HG03103 (cell line): ENCODE measurements around the gene KCNK5.

Source experiments
- ATAC-seq: cut with Tn5 transposase; IDR thresholded peaks from one replicate; pipeline ENCODE4 v1.9.1; 2021; ENCODE audit warnings: low read depth; ENCODE audit not compliant: unreplicated experiment

The KCNK5 gene

DNA sequence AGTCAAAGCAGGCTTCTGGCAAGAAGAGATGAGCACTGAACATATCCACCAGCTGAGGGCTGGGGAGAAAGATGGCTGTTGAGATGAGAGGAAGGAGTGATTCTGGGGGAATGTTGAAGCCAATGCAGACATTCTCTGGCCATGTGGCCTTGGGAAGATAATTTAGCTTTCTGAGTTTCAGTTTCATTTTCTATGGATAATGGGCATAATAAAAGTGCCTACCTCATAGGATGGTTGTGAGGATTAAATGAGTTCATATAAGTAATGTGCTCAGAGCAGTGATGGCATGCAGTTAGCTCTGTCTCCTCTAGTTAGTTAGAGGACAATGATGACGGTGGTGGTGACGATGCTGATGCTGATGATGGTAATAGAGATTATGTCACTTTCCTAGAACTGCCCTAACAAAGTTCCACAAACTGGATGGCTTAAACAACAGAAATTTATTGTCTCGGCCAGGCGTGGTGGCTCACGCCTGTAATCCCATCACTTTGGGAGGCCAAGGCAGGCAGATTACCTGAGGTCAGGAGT, 18.5 kb upstream of the KCNK5 start:
- ATAC-seq: no peak

DNA sequence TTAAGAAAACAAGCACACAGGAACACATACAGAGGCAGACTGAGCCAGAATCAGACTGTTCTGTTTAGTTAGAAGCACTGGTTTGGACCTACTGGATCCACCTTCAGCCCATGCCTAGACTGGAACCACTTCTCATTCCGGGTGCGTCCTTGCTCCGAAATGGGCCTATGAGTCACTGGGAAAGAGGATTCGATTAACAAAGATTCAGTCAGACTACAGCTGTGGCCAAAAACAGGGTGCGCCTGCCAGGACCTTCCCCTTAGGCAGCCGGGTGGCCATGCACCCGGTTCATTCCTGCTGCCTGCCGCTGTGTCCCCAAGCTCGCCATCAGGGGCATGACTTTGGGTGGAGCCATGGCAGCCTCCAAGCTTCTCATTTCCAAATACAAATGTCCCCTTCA, 14.5 kb upstream of the KCNK5 start:
- no peak for ATAC-seq

DNA sequence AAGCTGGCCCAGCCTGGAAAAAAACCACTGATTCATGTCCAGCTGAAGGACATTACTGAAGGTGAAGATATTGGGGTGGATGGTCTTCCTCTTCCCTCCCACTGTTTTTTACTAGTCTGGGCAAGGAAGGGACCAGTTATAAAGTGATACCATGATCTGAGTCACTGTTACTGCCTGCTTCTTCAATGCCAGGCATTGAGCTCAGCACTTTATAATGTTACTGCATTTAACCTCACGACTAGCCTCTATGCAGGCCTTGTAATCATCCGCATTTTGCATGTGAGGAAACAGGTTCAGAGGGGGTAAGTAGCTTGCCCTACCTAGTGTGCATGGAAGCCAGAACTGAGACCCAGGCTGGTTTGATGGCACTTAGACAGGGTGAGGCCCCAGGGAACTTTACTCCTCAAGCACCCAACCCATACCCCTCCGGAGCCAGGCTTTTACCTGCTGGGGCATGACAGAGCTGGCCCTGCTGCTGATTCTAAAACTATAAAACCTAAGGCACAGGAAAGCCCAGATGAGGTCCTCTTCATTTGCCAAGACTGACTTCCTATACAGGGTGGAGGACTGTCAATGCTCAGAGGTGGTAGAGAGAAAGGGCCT, 11.0 kb upstream of the KCNK5 start:
- no peak for ATAC-seq

DNA sequence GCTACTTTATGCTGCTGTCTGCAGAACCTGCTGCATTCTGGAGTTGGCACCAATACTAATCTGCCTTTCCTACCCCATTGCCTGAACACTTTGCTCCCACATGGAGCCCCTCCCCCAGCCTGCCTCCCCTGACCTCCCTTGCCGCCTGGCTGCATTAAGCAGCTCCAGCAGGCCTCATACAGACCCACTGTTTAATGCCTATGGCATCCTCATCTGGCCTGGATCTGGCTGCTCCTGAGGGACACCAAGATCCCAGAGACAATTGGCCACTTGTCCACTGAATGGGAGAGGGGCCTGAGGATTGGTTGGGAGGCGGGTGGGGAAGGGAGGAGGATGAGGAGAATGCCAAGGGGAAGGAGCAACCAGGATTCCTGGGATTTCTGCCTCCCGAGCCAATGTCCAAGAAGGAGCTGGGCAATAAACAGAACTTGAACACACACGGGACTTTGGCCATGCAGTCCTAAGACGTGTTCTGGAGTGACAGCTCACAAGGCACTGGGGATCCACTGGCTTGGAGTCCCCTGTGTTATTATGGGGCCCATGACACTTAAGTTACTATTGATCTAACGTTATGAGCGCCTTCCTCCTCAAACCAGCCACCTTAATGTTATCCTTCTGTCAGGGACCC, 10.4 kb upstream of the KCNK5 start:
- ATAC-seq: no peak

DNA sequence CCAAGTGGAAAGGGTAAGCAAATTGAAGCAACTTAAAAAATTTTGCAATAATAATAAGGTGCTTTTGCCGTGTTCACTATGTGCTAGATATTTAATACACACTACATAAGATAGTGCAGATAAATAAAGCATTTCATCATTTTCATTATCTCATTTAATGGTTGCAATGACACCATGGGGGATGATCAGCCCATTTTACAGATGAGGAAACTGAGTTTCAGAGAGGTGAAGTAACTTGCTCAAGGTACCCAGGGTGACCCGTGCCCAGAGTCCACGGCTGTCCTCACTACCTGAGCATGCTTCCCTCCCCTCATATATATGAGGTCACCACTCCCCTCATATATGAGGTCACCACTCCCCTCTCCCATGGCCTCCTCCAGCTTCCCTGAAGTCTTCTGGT, 7.5 kb upstream of the KCNK5 start:
- ATAC-seq: no peak

DNA sequence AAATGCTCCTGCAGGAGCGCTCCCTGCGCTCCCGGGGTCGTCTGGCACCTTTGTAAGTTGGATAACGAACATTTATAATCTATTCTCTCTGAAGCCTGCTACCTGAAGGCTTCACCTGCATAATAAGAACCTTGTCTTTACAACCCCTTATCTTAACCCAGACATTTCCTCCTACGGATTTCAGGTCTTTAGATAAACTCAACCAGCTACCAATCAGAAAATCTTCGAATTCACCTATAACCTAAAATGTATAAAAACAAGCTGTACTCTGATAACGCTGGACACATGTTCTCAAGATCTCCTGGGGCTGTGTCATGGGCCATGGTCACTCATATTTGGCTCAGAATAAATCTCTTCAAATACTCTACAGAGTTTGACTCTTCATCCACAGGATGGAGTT, 4.1 kb upstream of the KCNK5 start:
- no peak for ATAC-seq

DNA sequence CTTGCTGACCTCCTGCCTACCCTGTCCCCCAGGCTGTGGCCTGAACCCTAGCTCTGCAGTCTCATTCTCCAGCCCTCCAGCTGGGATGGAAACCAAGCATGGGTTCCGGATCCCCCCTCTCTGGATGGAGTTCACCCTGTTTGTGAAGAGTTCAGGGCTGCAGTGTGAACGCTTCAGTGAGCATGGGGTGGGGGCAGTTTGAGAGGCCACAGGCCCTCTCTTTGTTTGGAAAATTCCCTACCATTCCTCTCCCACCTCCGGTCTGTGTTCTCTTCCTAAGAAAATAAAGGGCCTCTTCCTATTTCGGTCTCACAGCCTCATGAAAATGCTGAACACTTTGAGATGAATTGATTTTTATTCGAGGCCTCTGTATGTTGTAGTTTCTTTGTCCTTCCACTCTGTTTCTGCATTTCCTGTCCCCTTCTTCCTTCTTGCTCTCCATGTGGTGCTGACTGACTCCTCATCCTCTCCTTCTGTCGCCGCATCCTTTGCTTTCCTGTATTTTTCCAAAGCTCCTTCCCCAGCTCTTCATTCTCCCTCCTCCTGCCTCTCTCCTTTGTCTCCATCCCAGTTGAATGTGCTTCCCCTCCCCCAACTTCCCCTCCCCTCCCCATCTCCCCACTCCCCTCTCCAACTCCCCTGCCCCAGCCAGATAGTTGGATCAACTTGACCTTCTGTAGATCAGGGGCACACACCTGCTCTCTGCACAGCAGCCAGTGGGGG, 2.4 kb upstream of the KCNK5 start:
- ATAC-seq: no peak

DNA sequence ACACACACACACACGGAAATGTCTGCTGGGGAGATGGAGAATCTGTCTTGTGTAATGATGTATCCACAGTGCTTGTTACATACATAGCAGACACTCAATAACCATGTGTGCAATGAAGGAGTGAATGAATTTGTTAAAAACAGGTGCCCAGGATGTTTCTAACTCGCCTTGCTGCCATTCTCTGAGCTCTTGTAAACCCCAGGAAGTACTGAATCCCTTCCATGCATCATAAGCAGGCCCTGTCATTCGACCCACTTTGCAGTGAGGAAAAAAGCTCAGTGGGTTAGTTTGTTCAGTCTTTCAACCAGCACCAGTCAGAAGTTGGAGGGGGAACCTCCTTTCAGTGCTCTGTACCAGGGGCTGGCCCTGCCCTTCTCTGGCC, 1.4 kb upstream of the KCNK5 start:
- no peak for ATAC-seq

DNA sequence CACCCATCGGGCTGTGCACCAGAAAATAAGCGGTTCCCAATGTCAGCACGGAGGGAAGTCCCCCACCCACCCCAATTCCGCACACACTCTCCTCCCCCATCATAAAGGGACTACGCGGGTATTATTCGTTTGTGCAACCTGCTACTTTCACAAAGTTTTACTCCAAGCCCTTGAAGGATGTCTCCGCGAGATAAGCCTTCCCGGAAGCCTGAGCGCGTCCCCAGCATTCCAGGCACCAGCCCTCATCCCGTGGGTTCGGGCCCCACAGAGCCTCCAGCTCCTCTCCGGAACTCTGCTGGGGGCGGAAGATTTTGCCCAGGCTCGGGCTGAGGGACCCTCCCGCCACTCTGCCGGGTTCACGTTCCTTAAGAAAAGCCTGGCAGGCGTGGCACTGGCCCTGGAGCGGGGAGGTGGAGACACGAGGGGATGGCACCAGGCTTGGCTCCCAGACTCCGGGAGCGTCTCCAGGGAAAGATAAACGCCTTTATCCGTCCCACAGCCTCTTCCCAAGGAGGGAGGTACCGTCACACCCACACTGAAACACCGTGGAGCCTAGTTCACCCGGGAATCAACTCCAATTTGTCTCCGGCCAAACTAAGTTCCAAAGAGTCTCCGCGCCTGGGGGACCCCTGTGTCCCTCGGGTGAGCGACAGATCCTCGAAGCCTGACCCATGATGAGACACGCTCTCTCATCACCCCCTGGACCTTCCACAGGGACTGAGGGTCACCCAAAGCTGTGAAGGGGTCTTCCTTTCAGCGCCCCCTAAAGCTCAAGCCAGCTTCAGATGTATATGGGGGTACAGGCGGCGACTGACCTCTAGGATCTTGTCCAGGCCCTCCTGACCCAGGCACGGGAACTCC, 934 bp downstream of the KCNK5 start:
- ATAC-seq: no peak

DNA sequence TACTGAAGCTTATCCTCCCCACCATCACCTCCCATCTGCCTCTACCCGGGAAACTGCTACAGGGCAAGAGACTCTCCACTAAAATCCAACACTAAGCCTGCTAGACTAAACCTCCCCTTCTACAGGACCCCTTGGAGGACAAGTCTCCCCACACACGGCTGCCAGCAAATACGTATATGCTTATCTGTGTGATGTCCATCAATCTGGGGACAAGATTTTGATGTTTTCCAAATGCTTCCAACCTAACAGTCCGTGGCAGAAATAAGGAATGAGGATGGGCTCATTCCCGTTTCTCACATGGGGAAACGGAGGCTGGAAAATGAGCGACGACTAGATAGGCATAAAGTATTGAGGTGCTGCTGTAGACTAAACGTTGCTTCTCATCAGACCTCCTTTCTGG, 1.8 kb downstream of the KCNK5 start:
- no peak for ATAC-seq

DNA sequence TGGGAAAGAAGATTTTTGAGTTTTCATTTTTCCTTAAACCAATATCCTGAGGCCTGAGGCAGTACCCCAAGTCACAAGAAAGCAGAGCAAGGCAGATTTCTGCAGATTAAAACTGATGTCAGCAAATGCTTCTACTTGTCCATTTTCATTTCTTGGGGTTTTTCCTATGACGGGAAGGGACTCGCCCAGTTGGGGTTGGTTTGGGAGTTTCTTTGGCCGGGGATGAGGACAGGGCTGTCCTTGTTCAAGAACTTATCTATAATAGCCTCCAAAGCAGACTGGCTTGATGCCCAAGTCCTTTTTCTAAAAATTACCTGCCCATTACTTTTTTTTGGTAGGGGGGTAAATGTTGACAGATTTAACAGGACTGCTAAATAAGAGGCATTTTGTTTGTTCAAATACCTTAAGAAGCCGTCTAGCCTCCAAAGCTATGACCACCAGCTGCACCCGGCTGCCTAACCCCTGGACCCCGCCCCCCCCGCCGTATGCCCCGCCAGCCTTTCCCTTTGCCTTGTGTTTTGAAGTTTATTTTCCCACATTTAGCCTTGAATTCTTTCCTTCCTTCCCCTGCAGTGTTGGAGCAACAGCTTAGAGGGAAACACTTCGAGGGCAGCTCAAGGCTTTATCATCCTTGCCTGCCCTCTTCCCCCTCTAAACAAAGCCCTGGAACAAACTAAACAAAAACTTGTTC, 2.5 kb downstream of the KCNK5 start:
- no peak for ATAC-seq

DNA sequence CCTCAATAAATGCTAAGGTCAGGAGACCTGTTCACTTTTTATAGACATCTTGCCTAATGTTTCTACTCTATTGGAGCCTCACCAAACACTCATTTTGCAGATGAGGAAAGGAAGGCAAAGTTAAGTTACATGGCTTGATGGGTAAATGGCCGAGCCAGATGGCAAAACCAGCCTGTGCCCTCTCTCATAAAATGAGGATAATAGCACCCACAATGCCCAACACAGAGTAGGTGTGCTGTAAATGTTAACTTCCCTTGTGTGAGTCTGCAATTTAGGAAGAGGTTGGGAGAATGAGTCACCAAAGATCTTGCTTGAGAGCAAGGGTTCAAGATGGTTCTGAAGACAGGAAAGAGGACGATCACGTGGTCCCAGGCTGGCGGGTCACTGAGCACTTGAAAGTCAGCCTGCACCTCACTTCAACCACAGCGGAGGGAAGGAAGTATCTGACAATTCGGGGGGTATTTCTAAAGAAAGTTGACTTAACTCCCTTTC, 3.3 kb downstream of the KCNK5 start:
- ATAC-seq: no peak

DNA sequence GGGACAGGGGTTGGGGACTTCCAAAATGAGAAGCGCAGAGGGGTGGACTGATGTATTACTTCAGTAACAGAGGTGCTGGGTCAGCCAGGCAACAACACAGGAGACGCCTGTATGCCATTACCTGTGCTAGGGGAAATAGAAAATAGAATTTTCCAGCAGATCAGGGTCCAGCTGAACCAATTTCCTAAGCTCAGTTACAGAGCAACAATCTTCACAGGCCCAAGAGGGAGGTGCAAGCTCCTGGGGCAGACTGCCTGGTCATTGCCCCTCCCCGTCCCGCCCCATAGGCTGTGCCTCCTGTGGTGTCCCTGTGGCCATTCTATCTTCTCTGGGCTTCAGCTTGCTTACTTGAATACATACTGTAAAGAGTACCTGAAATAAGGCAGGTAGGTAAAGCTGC, 3.7 kb downstream of the KCNK5 start:
- no peak for ATAC-seq

DNA sequence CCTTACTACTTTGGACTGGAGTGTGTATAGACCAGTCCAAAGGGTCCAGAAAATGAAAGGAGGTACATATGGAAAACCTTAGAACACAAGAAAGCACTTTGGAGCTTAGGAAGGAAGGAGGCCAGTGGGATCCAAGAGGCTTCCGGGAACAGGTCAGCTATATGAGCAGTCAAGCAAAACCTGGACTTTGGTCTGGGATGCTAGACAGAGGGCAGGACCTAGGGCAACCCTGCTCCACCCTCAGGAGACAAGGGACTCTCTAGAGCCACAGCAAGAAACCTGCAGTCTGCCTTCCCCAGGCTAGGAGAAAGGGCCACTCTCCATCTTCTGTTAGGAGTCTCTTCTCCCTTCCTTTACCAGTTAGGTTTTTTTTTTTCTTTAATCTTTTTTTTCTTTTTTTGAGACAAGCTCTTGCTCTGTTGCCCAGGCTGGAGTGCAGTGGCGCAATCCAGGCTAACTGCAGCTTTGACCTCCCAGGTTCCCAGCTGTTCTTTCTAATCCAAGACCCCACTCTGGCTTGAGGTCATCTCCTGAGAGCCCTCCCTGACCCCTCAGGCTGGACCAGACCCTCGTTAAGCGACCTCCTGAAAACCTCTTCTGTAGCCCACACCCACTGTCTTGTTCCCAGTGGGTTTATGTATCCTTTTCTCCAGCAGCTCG, 4.6 kb downstream of the KCNK5 start:
- no peak for ATAC-seq

DNA sequence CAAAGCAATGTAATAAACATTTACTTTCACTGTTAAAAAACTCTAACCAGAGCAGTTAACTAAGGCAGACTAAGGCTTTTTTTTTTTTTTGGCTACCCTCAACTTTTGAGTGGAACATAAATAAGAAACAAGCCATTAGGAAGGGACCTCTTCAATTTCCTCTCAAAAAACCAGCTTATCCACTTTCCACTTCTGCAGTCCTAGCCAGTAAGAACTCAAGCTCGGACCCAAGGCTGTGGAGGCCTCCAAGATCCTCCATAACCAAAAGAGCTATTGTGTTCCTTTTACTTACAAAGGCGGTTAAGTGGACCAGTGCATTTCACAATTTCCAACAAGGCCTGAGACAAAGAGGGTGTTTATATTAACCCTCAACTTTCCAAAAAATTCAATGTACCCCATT, 5.3 kb downstream of the KCNK5 start:
- no peak for ATAC-seq

DNA sequence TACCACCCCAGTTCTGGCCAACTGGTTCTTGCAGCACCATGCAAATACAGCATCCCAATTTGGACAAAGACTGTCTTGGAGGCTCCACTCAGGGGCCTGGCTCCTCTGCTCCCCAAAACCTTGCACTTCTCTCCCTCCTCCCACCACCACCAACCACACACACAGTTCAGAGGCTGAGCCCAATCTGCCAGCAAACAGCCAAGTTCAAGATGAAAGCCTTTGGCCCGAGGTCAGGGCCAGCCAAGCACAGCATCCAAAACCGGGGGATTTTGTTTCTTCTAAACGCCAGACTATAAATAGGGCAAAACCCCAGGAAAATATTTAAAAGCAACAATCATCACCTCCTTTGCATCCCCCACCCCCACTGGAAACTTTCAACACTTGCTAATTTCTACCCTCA, 5.7 kb downstream of the KCNK5 start:
- ATAC-seq: no peak

DNA sequence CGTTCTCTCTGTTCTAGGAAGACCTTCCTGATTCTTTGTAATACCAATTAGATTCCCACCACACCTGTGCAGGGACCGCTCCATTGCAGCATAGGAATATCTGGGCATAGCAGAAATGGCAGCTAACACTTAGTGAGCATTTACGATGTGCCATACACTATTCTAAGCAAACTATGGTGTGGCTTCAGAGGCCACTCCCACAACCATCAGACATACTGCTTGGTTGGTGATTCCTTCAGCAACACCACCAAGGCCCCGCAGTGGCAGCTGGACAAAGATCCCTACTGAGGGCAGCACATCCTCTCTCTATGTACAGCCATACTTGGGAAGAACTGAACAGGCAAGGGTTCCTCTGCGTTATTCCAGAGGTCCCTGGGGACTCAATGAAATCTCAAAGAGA, 6.2 kb downstream of the KCNK5 start:
- ATAC-seq: no peak

DNA sequence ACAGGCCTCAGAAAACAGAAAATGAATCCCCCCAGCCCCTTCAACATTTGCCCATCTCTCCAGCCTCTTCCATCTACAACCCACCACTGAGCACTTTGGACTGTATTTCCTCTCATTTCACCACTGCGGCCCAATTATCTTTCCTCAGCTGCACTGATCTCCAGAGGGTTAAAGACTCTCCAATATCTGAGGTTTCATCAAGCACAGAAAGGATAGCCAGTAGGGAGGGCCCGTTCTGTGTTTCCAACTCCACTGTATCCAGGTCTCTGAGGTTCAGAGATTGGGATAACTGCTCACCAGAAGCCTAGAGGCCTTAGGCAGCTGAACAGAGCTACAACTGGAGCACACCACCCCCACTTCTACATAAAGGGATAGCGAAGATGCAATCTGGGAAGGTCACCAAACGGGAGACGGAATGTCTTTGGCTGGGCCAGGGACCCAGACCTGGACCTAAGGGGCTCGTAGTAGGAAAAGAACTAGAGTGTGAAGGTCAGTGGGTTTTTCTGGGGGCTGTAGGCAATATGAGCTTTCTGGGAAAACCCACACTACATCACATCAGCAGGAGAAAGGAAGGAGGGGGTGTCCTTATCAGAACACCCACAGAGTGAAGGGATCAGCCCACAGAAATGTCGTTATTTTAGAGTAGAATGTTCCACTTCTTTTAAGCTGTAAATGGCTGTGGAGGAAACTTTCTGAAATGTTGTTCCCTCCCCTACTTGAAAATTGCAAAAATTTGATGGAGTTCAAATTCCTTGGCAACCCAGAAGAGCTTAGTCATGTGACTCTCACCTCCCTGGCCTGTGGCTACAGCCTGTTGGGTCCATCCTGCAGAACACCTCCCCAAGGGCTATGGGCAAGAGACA, 7.3 kb downstream of the KCNK5 start:
- no peak for ATAC-seq

DNA sequence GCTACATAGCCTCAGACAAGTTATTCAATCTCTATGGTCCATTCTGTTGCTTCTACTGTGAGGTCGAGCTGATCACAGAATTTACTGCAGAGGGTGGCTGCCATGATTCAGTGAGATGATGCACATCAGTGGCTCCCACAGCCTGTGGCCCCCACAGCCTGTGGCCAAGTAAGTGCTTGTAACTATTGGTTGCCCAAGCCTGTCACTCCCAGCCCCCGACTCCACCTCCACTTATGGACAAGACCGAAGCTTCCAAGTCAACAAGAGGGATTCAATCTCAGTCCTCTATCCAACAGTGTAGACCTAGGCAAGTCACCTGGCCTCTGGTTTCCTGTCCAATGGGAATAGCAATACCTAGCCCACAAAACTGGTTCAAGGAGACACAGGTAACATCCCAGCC, 8.2 kb downstream of the KCNK5 start:
- no peak for ATAC-seq
